SK-N-MC (cell line): ENCODE measurements around the gene LRRC4B.

Source experiments
- EZH2 ChIP-seq: fragments of 200-600 bp; sonication (generic); IDR thresholded peaks from one replicate; pipeline ENCODE4 v1.6.1; 2017; ENCODE audit warnings: antibody characterized with exemption
- POLR2AphosphoS5 ChIP-seq: IDR thresholded peaks from 2 replicates; pipeline ENCODE4 v1.6.1; 2012; ENCODE audit warnings: mild to moderate bottlenecking, low read depth, low read length, borderline replicate concordance

DNA sequence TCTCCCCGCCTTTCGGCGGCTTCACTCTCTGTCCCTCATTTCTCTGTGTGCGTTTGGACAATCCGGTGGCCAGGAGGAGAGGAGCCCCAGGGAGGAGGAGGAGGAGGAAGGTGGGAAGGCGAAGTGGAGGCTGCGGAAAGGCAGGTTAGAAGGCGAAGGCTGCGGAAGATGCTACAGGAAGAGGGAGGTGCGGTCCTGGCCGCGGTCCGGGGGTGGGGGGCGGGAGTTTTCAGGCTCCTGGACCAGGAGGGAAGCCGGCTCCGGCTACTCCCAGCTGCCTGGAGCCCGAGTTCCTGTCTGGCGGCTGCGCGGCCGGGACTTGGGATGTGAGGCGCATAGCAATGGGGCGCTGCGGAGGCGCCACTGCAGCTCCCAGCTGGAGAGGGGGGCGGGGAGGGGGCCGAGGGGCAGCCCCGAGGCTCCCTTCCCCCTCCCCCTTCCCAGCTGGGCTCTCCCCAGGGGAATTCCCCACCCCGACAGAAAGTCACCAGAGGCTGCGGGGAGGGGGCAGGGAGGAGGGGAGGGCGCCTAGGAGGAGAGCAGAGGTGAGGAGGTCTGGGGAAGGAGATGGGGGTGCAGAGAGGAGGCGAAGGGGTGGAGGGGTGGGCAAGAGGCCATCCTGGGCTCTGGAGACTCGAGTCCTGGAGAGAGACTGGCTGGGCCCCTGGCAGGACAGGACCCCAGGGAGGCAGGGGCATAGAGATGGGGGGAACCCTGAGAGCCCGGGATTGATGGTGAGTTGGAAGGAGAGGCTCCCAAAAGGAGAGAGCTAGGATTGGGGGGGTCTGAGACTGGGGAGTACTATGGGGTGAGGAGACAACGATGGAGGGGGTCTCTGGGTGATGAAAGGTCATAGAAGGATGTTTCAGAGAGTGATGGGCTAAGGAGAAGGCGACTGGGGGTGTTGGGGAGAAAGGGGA, 2.0 kb downstream of the LRRC4B start:
- no peak for TF ChIP-seq POLR2AphosphoS5
- TF ChIP-seq EZH2 = no peak
